Measurements from ENCODE around the gene FGFRL1. TPM values are rescaled to one million over a fixed set of nuclear protein-coding genes. Genes with fewer than 3 reads are reported as not detected.

Gene FGFRL1
- total RNA-seq, 1 donor from 2014 or later, result 59.8 TPM

GRCh38 chr4:1062419-1062818, 51.0 kb downstream of the FGFRL1 start:
- H3K9me3 Mint-ChIP-seq (ENCODE audit: unreplicated experiment), result no peaks in the 10 kb centered on the region
- no peak for TF ChIP-seq CTCF (IDR thresholded peaks at IDR 0.05)

GRCh38 chr4:1065732-1066131, 54.3 kb downstream of the FGFRL1 start:
- TF ChIP-seq CTCF (IDR thresholded peaks at IDR 0.05), result no peak
- no peak overlapping the region for H3K27ac Mint-ChIP-seq (ENCODE audit: unreplicated experiment)
- H3K4me3 Mint-ChIP-seq (ENCODE audit: unreplicated experiment), result no peak overlapping the region
- no peaks in the 10 kb centered on the region for H3K36me3 Mint-ChIP-seq (ENCODE audit: unreplicated experiment)
- DNase-seq (ENCODE audit: extremely low spot score, unreplicated experiment), result no peak
- H3K9me3 Mint-ChIP-seq (ENCODE audit: unreplicated experiment), result no peaks in the 10 kb centered on the region
- H3K4me1 Mint-ChIP-seq (ENCODE audit: unreplicated experiment), result peaks cover 11% of the 10 kb centered on the region
- H3K27me3 Mint-ChIP-seq (ENCODE audit: unreplicated experiment), result peaks cover 68% of the 10 kb centered on the region

More at GRCh38 chr4:1062419-1062818, 51.0 kb downstream of the FGFRL1 start:
- Mint-ChIP-seq H3K27ac (ENCODE audit: unreplicated experiment) (no peak overlapping the region), H3K4me1 (ENCODE audit: unreplicated experiment) (peaks cover 11% of the 10 kb centered on the region), H3K4me3 (ENCODE audit: unreplicated experiment) (no peak overlapping the region), H3K27me3 (ENCODE audit: unreplicated experiment) (peaks cover 49% of the 10 kb centered on the region), H3K36me3 (ENCODE audit: unreplicated experiment) (no peaks in the 10 kb centered on the region)
- DNase-seq (ENCODE audit: extremely low spot score, unreplicated experiment), result no peak

GRCh38 chr4:1069394-1069793, 58.0 kb downstream of the FGFRL1 start:
- Mint-ChIP-seq H3K9me3 (ENCODE audit: unreplicated experiment) (no peaks in the 10 kb centered on the region), H3K27ac (ENCODE audit: unreplicated experiment) (no peak overlapping the region), H3K4me3 (ENCODE audit: unreplicated experiment) (no peak overlapping the region), H3K4me1 (ENCODE audit: unreplicated experiment) (peaks cover 3% of the 10 kb centered on the region), H3K27me3 (ENCODE audit: unreplicated experiment) (peaks cover 53% of the 10 kb centered on the region), H3K36me3 (ENCODE audit: unreplicated experiment) (no peaks in the 10 kb centered on the region)
- no peak for TF ChIP-seq CTCF (IDR thresholded peaks at IDR 0.05)
- DNase-seq (ENCODE audit: extremely low spot score, unreplicated experiment), result no peak

- Mint-ChIP-seq H3K4me3 (ENCODE audit: unreplicated experiment) (no peak overlapping the region), H3K27me3 (ENCODE audit: unreplicated experiment) (peaks cover 25% of the 10 kb centered on the region), H3K9me3 (ENCODE audit: unreplicated experiment) (no peaks in the 10 kb centered on the region), H3K27ac (ENCODE audit: unreplicated experiment) (no peak overlapping the region), H3K36me3 (ENCODE audit: unreplicated experiment) (no peaks in the 10 kb centered on the region), H3K4me1 (ENCODE audit: unreplicated experiment) (peaks cover 3% of the 10 kb centered on the region)
- peak; percentile 80 for TF ChIP-seq CTCF (IDR thresholded peaks at IDR 0.05)
- no peak for DNase-seq (ENCODE audit: extremely low spot score, unreplicated experiment)
Observed at GRCh38 chr4:1072830-1073446, 61.5 kb downstream of the FGFRL1 start.

GRCh38 chr4:1074077-1074476, 62.7 kb downstream of the FGFRL1 start:
- no peak for DNase-seq (ENCODE audit: extremely low spot score, unreplicated experiment)
- Mint-ChIP-seq H3K9me3 (ENCODE audit: unreplicated experiment) (no peaks in the 10 kb centered on the region), H3K36me3 (ENCODE audit: unreplicated experiment) (no peaks in the 10 kb centered on the region), H3K4me1 (ENCODE audit: unreplicated experiment) (peaks cover 3% of the 10 kb centered on the region), H3K27me3 (ENCODE audit: unreplicated experiment) (peaks cover 20% of the 10 kb centered on the region), H3K4me3 (ENCODE audit: unreplicated experiment) (no peak overlapping the region), H3K27ac (ENCODE audit: unreplicated experiment) (no peak overlapping the region)
- no peak for TF ChIP-seq CTCF (IDR thresholded peaks at IDR 0.05)
